Measurements from ENCODE around the gene ZNF214. TPM values are rescaled to one million over a fixed set of nuclear protein-coding genes. Genes with fewer than 3 reads are reported as not detected.

ZNF214 gene
- polyA plus RNA-seq, 1 experiment: 0.75 TPM

DNA sequence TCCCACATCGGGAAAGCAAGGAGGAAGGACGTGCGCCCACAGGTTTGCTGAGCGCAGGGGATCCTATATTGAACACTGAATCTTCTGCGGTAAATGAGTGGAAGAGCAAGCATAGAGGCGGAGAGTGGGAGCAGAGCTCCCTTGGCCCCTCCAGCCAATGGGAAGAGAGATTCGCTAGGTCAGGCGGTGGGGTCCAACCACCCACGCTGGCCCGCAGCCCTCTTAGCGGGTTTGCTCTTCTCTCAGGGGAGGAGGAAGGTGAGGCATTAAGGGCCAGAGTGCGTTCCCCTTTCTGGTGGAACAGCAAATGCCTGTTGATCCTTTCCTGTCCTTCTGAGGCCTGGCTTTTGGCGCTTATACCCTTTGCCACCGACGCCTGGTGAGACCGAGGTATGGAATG lies 10.7 kb upstream of the ZNF214 start:
- ChIA-PET CTCF (no interaction called here), POLR2A (no interaction called here)
- no peaks in the 10 kb centered on the region; the same call in none of the 2 replicates for H3K27me3 ChIP-seq (ENCODE audit: control insufficient read depth, insufficient read depth, low read length)
- no peaks in the 10 kb centered on the region for H3K36me3 ChIP-seq (ENCODE audit: control insufficient read depth, insufficient read depth, low read length)
- H3K4me3 ChIP-seq (ENCODE audit: low read depth, low read length): no peak overlapping the region
- DNase-seq (ENCODE audit: low read depth): no peak
- TF ChIP-seq, protein P1, sequence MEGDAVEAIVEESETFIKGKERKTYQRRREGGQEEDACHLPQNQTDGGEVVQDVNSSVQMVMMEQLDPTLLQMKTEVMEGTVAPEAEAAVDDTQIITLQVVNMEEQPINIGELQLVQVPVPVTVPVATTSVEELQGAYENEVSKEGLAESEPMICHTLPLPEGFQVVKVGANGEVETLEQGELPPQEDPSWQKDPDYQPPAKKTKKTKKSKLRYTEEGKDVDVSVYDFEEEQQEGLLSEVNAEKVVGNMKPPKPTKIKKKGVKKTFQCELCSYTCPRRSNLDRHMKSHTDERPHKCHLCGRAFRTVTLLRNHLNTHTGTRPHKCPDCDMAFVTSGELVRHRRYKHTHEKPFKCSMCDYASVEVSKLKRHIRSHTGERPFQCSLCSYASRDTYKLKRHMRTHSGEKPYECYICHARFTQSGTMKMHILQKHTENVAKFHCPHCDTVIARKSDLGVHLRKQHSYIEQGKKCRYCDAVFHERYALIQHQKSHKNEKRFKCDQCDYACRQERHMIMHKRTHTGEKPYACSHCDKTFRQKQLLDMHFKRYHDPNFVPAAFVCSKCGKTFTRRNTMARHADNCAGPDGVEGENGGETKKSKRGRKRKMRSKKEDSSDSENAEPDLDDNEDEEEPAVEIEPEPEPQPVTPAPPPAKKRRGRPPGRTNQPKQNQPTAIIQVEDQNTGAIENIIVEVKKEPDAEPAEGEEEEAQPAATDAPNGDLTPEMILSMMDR (IDR thresholded peaks at IDR 0.05; ENCODE audit: insufficient read depth, low read depth, low read length): no peak

DNA sequence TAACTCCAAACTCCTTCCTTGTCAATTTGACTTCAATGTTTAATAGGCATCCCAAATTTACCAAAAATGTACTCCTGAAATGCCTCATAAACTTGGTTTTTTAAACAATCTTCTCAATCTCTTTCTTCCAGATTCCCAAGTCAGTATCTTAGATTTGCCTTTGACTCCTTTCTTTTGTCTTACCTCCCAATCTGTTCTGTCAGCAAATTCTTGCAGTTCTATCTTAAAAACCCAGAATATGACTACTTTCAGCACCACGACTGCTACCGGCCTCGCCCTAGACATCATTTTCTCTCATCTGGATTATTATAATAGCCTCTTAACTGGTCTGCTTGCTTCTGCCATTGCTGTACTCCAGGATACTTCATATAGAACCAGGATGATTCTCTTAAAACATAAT lies 8.0 kb upstream of the ZNF214 start:
- DNase-seq (ENCODE audit: low read depth): no peak
- no peaks in the 10 kb centered on the region; the same call in none of the 2 replicates for H3K27me3 ChIP-seq (ENCODE audit: control insufficient read depth, insufficient read depth, low read length)
- CTCF ChIA-PET: no interaction called here
- POLR2A ChIA-PET: no interaction called here
- H3K36me3 ChIP-seq (ENCODE audit: control insufficient read depth, insufficient read depth, low read length): no peaks in the 10 kb centered on the region
- H3K4me3 ChIP-seq (ENCODE audit: low read depth, low read length): no peak overlapping the region
- TF ChIP-seq, protein P1 (IDR thresholded peaks at IDR 0.05; ENCODE audit: insufficient read depth, low read depth, low read length): no peak

DNA sequence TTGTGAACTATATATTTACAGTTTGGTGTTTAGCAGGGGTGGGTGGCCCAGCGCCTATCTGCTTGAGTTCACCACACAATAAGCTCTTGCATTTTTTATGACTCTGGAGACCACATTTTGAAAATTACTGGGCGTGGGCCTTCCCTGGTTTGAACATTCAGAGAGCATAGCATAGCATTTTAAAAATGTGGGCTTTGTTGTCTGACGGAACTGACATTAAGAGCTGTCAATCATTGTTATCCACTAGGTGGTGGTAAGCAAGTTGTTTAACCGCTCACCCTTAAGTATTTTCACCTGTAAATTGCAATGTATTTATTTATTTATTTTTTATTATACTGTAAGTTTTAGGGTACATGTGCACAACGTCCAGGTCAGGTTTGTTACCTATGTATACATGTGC lies 1.2 kb upstream of the ZNF214 start:
- Histone ChIP-seq H3K27me3 (ENCODE audit: control insufficient read depth, insufficient read depth, low read length) (no peaks in the 10 kb centered on the region), H3K36me3 (ENCODE audit: control insufficient read depth, insufficient read depth, low read length) (no peaks in the 10 kb centered on the region), H3K4me3 (ENCODE audit: low read depth, low read length) (no peak overlapping the region)
- ChIA-PET POLR2A (no interaction called here), CTCF (interaction anchor here (0.6 to 2.7 kb wide), 6 partner anchors 11 to 323 kb away, joined by 3 to 10 read pairs (median 3); no protein-coding TSS in a partner anchor)
- no peak for DNase-seq (ENCODE audit: low read depth)
- TF ChIP-seq, protein P1 (IDR thresholded peaks at IDR 0.05; ENCODE audit: insufficient read depth, low read depth, low read length): no peak

DNA sequence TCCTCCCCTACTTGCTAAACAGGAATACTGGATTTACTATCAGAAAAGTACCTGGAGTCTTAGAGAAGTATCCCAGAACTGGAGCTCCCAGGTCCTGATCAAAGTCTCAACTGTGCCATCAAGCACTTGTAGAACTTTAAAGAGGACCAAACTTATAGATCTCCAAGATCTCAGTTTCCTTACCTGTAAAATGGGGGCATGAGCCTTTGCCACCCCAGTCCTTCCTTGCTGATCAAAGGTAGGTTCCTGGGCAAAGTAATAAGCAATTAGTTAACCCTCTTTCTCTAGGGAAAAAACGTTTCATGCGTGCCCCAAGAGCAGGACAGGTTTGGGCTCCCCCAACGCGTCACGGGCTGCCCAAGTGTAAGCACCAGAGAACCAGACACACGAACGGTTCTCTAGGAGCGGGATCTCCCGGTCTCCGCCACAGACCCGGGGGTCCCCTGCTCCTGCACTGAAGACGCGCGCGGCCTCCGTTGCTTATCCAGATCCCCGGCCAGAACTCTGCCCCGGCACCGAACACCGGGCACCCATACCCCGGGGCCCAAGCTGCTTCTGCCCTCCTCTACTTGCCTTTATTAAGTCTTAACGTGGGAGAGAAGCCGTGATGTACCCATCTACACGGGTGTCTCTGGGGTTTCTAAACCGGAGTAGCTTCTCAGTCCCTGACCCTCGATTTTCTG lies 505 bp downstream of the ZNF214 start:
- no peaks in the 10 kb centered on the region for H3K36me3 ChIP-seq (ENCODE audit: control insufficient read depth, insufficient read depth, low read length)
- DNase-seq (ENCODE audit: low read depth): no peak
- CTCF ChIA-PET: interaction anchor here (0.7 to 2.7 kb wide), 4 partner anchors 13 to 263 kb away, joined by 3 to 10 read pairs (median 3); no protein-coding TSS in a partner anchor
- POLR2A ChIA-PET: interaction anchor here (0.6 kb wide), 1 partner anchor 284 kb away, joined by 4 read pairs; no protein-coding TSS in a partner anchor
- peak overlapping the region; percentile 56 for H3K4me3 ChIP-seq (ENCODE audit: low read depth, low read length)
- H3K27me3 ChIP-seq (ENCODE audit: control insufficient read depth, insufficient read depth, low read length): no peaks in the 10 kb centered on the region
- TF ChIP-seq, protein P1 (IDR thresholded peaks at IDR 0.05; ENCODE audit: insufficient read depth, low read depth, low read length): no peak

DNA sequence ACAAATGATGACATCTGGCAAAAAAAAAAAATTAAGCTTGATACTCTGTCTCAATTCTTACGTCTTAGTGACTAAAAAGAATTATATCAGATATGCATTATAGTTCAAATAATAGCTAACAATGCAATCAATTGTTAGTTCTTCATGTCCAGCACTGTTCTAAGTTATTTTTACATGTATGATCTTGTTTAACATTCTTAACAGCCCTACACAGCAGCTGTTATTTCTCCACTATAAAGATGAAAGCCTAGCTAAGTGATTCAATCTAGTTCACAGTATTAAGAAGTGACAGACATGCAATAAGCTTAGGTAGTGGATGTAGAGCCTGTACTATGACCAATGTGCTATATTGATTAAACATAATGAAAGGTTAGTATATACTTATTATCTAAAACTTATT lies 4.1 kb downstream of the ZNF214 start:
- TF ChIP-seq, protein P1 (IDR thresholded peaks at IDR 0.05; ENCODE audit: insufficient read depth, low read depth, low read length): no peak
- ChIA-PET POLR2A (no interaction called here), CTCF (interaction anchor here (1.5 kb wide), 1 partner anchor 204 kb away, joined by 5 read pairs; no protein-coding TSS in a partner anchor)
- Histone ChIP-seq H3K27me3 (ENCODE audit: control insufficient read depth, insufficient read depth, low read length) (no peaks in the 10 kb centered on the region), H3K36me3 (ENCODE audit: control insufficient read depth, insufficient read depth, low read length) (no peaks in the 10 kb centered on the region), H3K4me3 (ENCODE audit: low read depth, low read length) (no peak overlapping the region)
- no peak for DNase-seq (ENCODE audit: low read depth)

All from BJ (cell line).